ENCODE data around the gene RXFP4.
"Not testable (repeated sequence)": the region's sequence is repeated elsewhere in the genome, so short reads cannot be mapped to it uniquely, and the experiment has no call there.

Gene RXFP4

GRCh38 chr1:155976913-155977689 lies 35.7 kb downstream of the RXFP4 start:
- DNase-seq (ENCODE audit: insufficient read length, low spot score) (no peak), FAIRE-seq (no peak)

- FAIRE-seq, result no peak
- no peak for DNase-seq (ENCODE audit: insufficient read length, low spot score)
Observed at GRCh38 chr1:155977690-155978324, 36.4 kb downstream of the RXFP4 start.

GRCh38 chr1:155978325-155978972 lies 37.0 kb downstream of the RXFP4 start, which contains the start of gene ARHGEF2:
TSS of gene ARHGEF2 (minus strand) at chr1:155978547. CDS start at chr1:155978427, 120 bp downstream.
- FAIRE-seq, result no peak
- DNase-seq (ENCODE audit: insufficient read length, low spot score), result peak; percentile 75

- no peak for FAIRE-seq
- DNase-seq (ENCODE audit: insufficient read length, low spot score), result no peak
Observed at GRCh38 chr1:155978973-155979429, 37.6 kb downstream of the RXFP4 start.

GRCh38 chr1:155979597-155980343 lies 38.3 kb downstream of the RXFP4 start:
- DNase-seq (ENCODE audit: insufficient read length, low spot score) (no peak), FAIRE-seq (no peak)

- no peak for FAIRE-seq
- no peak for DNase-seq (ENCODE audit: insufficient read length, low spot score)
Observed at GRCh38 chr1:155981266-155982088, 40.0 kb downstream of the RXFP4 start.

- no peak for DNase-seq (ENCODE audit: insufficient read length, low spot score)
- FAIRE-seq, result no peak
Observed at GRCh38 chr1:155982106-155982505, 40.7 kb downstream of the RXFP4 start.

GRCh38 chr1:155983191-155984024 lies 42.0 kb downstream of the RXFP4 start:
- FAIRE-seq (no peak), DNase-seq (ENCODE audit: insufficient read length, low spot score) (peak; percentile 57)

- FAIRE-seq, result no peak
Observed at GRCh38 chr1:155984341-155984740, 42.9 kb downstream of the RXFP4 start.

GRCh38 chr1:155984903-155985645 lies 43.6 kb downstream of the RXFP4 start:
- DNase-seq (ENCODE audit: insufficient read length, low spot score); FAIRE-seq: not testable (repeated sequence)

More at GRCh38 chr1:155984341-155984740, 42.9 kb downstream of the RXFP4 start:
- no peak for DNase-seq (ENCODE audit: insufficient read length, low spot score)

- DNase-seq (ENCODE audit: insufficient read length, low spot score) (peak; percentile 72), FAIRE-seq (peak; percentile 57)
Observed at GRCh38 chr1:155989242-155990004, 48.0 kb downstream of the RXFP4 start.

GRCh38 chr1:155990005-155990739 lies 48.7 kb downstream of the RXFP4 start:
- no peak for DNase-seq (ENCODE audit: insufficient read length, low spot score)
- no peak for FAIRE-seq
